C4-2B (cell line): Measurements from ENCODE around the gene DEPP1.

Experiments used
- ZFX ChIP-seq: fragments of 450-650 bp; IDR thresholded peaks from 2 replicates; pipeline ENCODE4 v1.6.1; 2017
- TF ChIP-seq, protein P1 (sequence below): fragments of 450-650 bp; conservative IDR thresholded peaks from 2 replicates; pipeline ENCODE4 v1.5.1; 2017; ENCODE audit warnings: mild to moderate bottlenecking

DNA sequence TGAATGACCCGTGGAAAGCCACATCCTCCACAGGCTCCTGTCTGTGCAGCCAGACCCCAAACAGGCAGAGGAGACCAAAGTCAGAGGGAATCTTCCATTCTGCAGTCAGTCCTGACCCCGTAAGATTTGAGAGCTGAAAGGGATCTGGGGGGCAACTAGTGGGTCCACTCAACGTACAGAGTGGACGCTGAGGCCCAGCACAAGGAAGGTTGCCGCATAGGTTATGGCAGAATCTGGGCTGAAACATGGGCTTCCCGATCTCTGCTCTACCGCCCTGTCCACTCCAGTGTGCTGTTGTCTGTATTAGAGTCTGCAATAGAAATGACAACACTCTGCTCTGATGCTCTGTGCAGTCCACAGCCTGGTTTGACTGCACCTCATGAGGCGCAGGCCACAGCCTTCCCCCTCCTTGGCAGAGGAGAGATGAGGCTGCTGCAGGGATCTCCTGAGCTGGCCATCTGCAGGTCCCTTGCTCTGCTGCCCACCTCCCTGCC, 14.2 kb upstream of the DEPP1 start:
- TF ChIP-seq, protein P1, sequence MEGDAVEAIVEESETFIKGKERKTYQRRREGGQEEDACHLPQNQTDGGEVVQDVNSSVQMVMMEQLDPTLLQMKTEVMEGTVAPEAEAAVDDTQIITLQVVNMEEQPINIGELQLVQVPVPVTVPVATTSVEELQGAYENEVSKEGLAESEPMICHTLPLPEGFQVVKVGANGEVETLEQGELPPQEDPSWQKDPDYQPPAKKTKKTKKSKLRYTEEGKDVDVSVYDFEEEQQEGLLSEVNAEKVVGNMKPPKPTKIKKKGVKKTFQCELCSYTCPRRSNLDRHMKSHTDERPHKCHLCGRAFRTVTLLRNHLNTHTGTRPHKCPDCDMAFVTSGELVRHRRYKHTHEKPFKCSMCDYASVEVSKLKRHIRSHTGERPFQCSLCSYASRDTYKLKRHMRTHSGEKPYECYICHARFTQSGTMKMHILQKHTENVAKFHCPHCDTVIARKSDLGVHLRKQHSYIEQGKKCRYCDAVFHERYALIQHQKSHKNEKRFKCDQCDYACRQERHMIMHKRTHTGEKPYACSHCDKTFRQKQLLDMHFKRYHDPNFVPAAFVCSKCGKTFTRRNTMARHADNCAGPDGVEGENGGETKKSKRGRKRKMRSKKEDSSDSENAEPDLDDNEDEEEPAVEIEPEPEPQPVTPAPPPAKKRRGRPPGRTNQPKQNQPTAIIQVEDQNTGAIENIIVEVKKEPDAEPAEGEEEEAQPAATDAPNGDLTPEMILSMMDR = no peak
- no peak for TF ChIP-seq ZFX
